ENCODE results near the gene DENND2C.

GRCh38 chr1:114545796-114546195 is 124.1 kb downstream of the DENND2C start:
- no peak for TF ChIP-seq CTCF (IDR thresholded peaks at IDR 0.05; ENCODE audit: low read length)
- no peak for TF ChIP-seq EZH2 (IDR thresholded peaks at IDR 0.05; ENCODE audit: borderline replicate concordance, low read length)

Measured in OCI-LY1 (cell line).